GM12865 (cell line): ENCODE data around the gene GIMAP2.

ENCODE experiments used
- DNase-seq: peaks from one replicate; pipeline ENCODE4 v3.0.0; 2010; ENCODE audit warnings: low read depth
- H3K4me3 ChIP-seq: 2 replicates; pipeline ENCODE4 v1.5.1; 2011; ENCODE audit warnings: mild to moderate bottlenecking, low read depth, low read length, control low read depth
- TF ChIP-seq, protein P1 (sequence below): IDR thresholded peaks from 2 replicates; pipeline ENCODE4 v1.5.1; 2011; ENCODE audit warnings: low read length, control low read depth, low read depth, inconsistent platforms; ENCODE audit not compliant: insufficient read depth; ENCODE audit errors: missing control alignments

GIMAP2 gene

DNA sequence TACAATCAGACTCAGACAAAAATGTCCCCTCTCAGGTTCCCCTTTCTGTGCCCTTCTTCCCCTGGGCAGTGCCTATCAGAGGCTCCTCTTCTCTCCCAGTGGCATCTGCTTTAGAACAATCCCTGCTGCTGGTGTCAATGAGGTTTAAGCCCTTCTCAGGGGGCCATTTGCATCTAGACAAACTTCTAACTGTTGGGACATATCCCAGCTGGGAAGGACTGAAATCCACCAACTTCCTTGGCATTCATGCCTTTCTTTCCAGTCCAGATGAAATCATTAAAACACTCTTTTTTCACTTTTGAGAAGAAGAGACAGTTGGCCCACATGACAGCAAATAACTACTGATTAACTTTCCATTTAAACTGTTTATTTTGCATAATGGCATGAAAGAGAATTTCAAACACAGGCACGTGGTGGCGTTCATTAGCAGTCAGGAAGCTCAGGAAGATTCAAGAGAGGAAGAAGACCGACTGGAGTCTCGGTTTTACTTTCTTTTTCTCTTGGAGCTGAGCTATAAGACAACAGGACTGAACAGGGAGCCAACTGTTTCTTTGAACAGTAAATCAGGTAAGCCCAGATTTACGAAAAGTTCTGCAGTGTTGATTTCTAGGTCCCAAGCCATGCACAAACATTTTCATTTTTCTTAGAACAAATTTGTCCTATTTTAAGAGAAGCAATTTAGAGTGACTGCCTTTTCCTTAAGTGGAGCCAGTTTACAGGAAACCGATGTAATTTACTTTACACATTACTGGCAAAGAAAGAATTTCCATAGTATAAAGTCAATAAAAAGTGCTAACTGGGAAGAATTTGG is at the start of gene GIMAP2:
GIMAP2 (plus strand) TSS at position 488 of the 811 bp plus-strand sequence. CDS start 1,354 bp downstream, outside the sequence.
- peak; percentile 87 for DNase-seq
- peak within 1 kb of the TSS; percentile 99 for H3K4me3 ChIP-seq
- TF ChIP-seq, protein P1, sequence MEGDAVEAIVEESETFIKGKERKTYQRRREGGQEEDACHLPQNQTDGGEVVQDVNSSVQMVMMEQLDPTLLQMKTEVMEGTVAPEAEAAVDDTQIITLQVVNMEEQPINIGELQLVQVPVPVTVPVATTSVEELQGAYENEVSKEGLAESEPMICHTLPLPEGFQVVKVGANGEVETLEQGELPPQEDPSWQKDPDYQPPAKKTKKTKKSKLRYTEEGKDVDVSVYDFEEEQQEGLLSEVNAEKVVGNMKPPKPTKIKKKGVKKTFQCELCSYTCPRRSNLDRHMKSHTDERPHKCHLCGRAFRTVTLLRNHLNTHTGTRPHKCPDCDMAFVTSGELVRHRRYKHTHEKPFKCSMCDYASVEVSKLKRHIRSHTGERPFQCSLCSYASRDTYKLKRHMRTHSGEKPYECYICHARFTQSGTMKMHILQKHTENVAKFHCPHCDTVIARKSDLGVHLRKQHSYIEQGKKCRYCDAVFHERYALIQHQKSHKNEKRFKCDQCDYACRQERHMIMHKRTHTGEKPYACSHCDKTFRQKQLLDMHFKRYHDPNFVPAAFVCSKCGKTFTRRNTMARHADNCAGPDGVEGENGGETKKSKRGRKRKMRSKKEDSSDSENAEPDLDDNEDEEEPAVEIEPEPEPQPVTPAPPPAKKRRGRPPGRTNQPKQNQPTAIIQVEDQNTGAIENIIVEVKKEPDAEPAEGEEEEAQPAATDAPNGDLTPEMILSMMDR = no peak

DNA sequence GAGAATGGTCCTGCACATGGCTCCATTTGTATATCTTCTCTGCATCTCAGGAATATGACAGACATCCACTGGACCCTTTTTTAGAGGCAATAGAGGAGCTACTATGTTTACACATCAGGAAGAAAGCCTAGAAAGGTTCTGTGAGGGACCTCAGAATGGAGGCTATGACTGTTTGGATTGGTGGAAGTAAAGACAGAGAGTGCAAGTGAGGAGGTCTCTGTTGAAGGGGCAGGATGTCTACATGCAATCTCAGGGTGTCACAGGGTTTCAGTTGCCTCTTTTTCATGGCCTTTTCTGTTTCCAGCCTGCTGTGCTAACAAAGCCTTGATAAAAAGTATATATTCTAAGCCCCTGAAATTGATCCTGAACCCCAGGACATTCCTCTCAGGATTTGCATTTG is 43.7 kb upstream of the GIMAP2 start:
- no peak overlapping the region for H3K4me3 ChIP-seq
- TF ChIP-seq, protein P1 = no peak
- no peak for DNase-seq

GRCh38 chr7:150642926-150643325 is 42.6 kb upstream of the GIMAP2 start:
- H3K4me3 ChIP-seq = no peak overlapping the region
- DNase-seq = no peak
- TF ChIP-seq, protein P1 = no peak

DNA sequence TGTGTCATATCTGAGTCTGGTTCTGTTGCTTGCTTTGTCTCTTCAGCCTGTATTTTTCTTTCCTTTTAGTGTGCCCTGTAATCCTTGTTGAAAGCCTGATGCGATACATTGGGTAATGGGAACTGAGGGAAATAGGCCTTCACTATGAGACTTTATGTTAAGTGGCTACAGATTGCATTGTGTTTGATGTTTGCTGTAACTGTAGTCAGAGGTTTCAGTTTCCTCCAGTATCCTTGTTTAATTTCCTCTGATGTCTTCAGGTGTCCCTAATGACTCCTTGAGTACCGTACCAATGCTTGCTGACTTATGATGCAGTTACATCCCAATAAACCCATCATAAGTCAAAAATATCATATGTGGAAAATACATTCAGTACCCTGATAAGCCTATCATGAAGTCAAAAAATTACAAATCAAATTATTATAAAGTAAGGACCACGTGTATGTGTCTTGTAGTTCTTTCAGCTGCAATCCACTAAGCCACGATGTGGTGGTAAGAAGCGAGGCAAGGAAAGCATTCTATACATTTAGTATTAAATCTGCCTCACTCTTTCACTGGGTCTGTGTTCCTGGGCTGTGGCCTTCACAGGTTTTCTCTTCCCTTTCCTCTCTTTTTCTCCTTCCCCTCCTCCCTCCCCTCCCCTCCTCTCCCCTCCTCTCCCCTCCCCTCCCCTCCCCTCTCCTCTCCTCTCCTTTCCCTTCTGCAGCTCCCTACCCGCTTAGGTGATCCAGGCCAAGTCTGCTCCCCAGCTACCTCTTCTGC is 40.1 kb upstream of the GIMAP2 start:
- DNase-seq = no peak
- TF ChIP-seq, protein P1 = no peak
- no peak overlapping the region for H3K4me3 ChIP-seq

DNA sequence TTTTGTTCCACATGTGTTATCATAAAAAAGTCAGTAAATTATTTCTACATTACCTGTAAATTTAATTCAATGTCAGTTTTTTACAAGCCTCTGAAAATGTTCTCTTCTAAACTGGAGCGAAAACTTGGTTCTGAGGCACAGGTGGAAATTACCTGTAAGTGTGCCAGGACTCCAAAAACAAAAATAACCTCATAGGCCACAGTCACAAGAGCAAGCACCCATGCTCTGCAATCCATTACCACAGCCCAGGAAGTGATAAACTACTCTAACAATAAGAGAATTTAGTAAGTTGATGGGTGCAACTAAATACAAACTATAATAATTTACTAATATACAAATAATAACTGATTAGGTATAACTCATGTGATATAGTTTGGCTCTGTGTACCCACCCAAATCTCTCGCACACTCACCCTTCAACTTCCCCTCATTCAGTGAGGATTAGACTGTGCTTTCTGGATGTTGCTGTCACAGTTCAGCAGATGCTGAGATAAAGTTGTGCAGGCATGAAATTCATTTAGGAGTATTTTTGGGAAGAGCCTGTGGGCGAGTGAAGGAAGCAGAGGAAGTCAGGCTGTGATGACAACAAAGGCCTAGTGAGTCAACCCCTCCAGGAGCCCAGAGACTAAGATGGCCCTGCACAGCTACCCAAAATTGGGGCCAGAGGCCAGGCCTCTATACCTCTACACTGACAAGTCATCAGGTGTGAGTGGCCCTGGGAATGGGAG is 37.0 kb upstream of the GIMAP2 start:
- DNase-seq = no peak
- no peak overlapping the region; the same call in 1 of the 2 replicates for H3K4me3 ChIP-seq
- TF ChIP-seq, protein P1 = no peak

- no peak overlapping the region for H3K4me3 ChIP-seq
- no peak for DNase-seq
- TF ChIP-seq, protein P1 = no peak
These were observed 36.5 kb upstream of the GIMAP2 start for GRCh38 chr7:150649080-150649385.
